H54 (cell line): ENCODE measurements around the gene PRR13.

Source experiments
- DNase-seq: peaks from one replicate; pipeline ENCODE4 v3.0.0; 2011; ENCODE audit warnings: low spot score, mixed read lengths; ENCODE audit not compliant: insufficient read length
- FAIRE-seq: peaks from 3 replicates; lab custom pipeline; 2011; peaks lifted over from hg19 to GRCh38; lab: Jason Lieb, UNC
- POLR2A ChIP-seq: IDR thresholded peaks from 2 replicates; pipeline ENCODE4 v1.6.1; 2011; ENCODE audit warnings: low read depth, mild to moderate bottlenecking, low read length

Gene PRR13

DNA sequence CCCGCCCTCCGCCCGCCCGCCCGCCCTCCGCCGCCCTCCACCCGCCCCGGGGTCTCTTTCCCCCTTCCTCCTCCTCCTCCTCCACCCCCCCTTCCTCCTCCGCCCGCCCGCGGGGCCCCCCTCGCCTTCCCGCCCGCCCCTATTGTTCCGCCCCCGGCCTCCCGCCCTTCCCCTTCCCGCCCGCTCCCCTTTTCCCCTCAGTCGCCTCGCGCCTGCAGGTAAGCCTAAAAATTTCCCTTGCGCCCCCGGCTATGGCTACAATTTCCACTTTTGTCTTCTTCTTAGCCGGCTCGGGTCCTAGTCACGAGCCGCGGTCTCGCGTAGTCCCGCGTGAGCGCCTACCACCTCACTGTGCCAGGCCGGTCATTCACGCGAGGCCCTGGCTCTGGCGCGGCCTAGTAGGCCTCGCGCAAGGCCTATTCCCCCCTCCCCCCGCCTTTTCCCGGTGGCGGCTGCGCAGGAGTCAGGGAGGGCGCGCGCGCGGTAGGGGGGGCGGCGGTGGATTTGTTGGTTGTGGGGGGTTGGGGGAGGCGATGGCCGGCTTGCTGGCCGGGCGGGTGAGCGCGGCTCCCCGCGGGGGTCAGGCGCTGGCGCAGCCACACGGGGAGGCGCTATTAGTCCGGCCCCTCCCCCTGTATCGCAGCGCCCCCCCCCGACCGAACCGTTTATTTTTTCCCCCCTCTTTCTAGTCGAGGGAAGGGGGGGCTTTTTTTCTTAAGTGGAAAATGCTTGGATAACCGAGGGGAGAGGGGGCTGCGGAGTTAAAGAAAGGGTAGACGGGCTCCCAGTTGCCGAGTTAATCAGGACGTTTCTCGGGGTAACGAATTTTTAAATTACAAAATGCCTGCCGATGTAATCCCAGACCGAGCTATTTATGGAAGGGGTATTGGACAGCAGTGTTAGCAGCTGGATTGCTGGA is 10.9 kb downstream of the PRR13 start:
- peak; percentile 23; the same call in 1 of the 2 replicates for TF ChIP-seq POLR2A
- DNase-seq (peak; percentile 76), FAIRE-seq (no peak)

DNA sequence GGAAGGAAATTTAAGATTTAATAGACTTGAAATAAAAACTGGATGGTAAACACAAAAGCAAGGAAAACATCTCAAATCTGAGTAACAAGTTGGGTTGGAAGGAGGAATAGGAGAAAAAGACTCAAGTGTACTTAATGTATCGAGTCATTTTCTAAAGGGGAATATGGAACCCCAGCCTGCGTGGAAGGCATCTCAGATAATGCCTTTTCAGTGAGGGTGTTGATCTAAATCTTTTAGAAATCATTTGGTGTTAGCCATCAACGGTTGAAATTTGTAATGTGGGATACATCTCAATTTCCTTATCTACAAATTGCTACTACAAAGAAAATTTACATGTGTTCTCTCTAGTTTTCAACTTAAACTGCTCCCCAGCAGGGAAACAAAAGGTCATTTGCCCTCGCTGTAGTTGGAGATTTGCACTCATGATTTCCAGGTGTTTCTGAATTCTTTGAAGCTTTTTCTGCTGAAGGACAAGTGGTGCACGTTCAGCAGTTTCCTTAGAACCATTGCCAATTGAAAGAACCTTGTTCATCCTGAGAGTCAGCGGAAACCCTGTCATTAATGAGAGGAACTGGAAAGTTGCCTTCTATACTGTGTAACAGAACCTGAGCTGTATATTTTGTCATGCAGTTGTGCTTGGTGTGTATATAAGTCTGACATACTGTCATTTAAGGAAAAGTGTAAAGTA is 12.6 kb downstream of the PRR13 start:
- TF ChIP-seq POLR2A: no peak
- FAIRE-seq (no peak), DNase-seq (no peak)

DNA sequence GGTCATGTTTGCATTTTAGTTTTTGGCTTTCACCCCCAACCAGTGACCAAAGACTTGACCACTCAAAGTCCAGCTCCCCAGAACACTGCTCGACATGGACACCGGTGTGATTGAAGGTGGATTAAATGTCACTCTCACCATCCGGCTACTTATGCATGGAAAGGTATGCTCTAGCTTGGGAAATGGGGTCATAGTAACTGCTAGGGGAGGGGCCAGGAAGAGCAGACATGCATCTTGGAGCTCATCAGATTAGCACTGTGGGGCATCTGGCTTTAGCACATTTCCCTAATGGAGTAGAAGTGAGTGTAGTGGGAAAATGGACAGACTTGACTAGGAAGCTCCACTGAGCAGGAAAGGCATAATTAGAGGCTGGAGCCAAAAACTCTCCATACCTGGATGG is 13.2 kb downstream of the PRR13 start:
- TF ChIP-seq POLR2A: no peak
- FAIRE-seq: no peak
- DNase-seq: no peak

DNA sequence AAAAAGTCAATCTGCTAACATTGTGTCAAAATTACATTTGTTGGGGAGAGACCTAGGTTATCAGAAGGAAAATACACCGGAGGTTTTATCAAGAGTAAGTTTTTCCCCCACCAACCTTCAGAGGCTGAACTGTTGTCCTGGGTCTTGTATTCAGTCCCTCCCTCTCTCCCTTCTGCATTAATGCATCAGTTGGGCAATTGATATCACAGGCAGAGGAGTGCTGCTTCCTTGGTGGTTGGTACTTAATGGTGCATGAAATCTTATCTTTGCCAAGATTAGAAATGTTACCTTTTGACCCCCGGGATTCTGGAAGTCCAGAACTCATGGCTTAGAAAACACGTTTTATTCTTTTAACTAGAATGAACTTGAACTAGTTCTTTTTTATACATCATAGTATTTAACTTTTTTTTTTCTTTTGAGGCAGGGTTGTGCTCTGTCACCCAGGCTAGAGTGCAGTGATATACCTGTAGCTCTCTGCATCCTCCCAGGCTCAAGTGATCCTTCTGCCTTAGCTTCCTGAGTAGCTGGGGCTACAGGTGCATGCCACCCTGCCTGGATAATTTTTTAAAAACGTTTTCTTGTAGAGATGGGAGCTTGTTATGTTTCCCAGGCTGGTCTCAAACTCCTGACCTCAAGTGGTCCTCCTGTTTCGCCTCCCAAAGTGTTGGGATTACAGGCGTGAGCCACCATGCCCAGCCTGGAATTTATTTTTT is 15.3 kb downstream of the PRR13 start:
- TF ChIP-seq POLR2A: no peak
- FAIRE-seq (no peak), DNase-seq (no peak)

DNA sequence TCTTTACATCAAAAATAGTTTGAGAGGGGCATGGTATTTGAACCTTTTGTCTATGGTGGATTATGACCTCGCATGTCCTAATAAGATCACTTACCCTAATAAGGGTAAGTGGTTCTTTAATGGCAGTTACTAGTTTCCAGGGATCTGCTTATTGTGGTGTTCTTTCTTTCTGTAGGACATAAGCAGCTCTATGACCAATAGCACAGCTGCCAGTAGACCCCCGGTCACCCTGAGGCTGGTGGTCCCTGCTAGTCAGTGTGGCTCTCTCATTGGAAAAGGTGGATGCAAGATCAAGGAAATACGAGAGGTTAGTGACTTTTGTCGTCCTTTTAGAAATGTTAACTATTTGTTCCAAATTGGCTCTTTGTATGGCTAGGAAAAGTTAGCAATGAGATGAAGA is 17.6 kb downstream of the PRR13 start:
- no peak for DNase-seq
- no peak for FAIRE-seq
- TF ChIP-seq POLR2A: no peak

DNA sequence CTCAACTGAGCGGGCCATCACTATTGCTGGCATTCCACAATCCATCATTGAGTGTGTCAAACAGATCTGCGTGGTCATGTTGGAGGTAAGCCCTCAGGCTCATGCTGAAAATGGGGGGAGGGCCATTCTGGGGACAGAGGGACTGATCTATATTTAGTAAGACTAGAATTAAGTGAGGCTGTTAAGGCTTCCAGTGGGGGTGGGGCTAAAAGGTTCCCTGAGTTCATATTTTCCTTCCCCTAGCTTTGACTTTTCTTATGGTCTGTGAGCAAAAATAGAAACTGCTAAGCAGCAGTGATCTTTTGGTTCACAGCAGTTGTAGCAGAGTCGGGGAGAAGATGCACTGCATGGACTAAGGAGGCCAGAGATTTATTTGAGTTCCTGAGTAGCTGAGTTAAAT is 19.5 kb downstream of the PRR13 start:
- DNase-seq (no peak), FAIRE-seq (no peak)
- no peak for TF ChIP-seq POLR2A

DNA sequence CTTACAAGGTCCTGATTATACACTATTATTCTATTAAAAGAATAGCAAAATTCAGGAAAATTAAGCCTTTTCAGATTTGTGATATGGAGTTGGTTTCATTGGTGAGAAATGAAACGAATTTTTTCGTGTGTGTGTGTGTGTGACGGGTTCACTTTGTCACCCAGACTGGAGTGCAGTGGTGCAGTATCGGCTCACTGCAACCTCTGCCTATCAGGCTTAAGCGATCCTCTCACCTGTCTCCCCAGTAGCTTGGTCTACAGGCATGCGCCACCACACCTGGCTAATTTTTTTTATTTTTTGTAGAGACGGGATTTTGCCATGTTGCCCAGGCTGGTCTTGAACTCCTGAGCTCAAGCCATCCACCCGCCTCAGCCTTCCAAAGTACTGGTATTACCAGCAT is 20.1 kb downstream of the PRR13 start:
- FAIRE-seq (no peak), DNase-seq (no peak)
- no peak for TF ChIP-seq POLR2A

DNA sequence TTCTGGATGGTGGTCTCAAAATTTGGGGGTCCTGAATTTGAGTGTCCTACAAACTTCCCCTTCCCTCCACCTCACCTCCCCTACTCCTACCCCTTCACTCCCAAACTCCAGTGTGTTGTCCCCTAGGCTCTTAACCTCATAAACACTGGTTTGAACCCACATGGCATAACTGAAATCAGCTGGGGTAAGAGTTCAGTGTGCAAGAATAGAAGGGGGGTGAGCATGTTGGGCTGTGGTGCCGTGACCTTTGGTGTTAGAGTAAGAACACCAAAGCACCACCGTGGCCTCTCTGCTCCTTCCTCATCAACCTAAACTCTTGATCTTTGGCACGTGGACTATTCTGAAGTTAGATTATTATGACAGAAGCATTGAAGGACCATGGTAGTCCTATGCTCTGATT is 21.4 kb downstream of the PRR13 start:
- FAIRE-seq (no peak), DNase-seq (no peak)
- TF ChIP-seq POLR2A: no peak

DNA sequence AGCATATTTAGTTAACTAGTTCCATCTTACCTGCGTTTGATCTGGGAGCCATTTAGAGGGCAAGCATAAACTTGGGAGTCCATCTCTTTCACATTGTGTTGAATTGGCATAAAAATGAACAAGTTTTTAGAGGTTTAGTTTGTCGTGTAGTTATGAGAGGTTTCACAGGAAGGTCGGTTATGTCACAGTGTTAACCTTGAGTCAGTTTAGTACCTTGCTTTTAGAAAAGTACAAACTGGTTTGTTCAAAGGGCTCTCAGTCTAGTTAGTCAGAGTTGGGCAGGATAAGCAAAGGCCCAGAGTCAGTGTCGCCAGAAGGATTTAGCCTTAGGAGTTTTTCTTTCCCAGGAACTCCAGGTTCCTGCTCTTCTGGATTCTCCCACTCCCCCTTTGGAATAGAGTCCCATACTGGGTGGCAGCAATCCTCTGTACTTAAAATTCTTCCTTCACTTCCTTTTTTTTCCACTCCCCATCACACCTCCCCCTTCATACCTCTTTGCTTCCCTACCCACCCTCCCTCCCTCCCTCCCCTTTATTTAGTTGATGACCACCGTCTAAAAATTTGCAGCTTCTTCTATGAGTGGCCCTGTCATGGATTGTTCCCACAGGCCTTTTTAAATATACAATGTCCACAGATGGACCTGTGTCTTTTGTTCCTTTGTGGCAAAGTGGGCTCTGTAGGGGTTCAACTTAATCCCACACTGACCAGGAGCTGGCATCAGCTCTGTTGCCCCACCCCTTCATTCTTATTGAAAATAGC is 22.4 kb downstream of the PRR13 start:
- FAIRE-seq (no peak), DNase-seq (no peak)
- no peak for TF ChIP-seq POLR2A

DNA sequence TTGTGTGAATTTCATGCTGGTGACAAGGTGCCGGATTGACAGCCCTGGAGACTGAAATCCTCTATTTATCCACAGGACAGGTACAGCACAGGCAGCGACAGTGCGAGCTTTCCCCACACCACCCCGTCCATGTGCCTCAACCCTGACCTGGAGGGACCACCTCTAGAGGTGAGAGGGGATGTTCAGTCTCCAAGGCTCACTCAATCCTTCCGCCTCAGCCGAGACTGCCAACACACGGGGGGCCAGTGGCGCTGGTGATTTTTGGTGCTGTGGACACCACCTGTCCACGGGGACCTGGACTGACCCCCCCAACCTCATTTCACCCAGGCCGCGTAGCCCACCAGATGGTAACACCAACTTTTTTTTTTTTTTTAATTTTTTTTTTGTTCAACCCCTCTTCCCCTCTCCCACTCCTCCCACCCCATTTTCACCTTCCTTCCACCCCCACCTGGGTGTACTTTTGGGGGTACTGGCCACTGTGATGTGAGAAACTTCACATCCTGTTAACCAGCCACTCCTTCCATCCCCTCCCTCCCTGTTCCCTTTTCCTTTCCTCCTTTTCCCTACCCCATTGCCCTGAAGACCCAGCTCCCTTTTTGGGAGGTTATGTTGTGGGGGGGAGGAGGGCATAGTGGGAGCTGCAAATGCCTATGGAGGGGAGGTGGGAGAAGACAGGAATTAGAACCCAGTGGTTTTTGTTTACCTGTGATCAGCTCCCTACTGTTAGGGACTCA is 23.3 kb downstream of the PRR13 start:
- FAIRE-seq: no peak
- TF ChIP-seq POLR2A: no peak
- no peak for DNase-seq

DNA sequence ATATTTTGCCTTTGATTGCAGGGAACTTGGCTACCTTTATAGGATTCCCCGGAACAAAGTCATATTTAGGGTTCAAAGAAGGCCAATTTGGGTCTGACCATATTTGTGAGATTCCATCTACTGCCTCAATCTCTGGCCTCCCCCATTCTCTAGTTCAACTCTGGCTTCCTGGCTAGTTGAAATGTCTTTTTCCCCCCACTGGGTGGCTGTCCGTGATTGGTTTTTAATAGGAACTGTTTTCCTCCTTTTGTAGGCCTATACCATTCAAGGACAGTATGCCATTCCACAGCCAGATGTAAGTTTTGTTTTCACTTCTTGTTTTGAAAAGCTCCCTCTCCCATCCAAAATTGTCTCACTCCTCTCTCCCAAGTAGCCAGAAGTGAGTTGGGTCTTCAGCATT is 24.1 kb downstream of the PRR13 start:
- FAIRE-seq: no peak
- no peak for TF ChIP-seq POLR2A
- DNase-seq: no peak

DNA sequence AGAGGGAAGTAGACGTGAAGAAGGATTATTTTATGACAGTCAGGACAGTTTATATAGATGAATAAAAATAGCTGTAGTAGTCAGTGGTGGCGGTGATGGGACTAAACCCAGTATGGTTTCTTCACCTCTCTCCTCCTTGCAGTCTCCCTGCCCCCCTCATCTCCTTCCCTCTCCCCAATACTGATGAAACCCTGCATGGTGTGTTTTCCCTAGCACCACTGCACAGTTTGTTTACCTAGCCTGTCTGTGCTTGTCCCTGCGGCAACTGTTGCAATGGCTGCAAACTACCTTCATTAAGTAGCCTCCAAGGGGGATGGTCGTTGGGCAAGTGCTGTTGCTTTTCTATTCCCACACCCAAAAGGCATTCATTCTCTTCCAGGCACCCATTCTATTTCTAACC is 25.1 kb downstream of the PRR13 start:
- DNase-seq: no peak

DNA sequence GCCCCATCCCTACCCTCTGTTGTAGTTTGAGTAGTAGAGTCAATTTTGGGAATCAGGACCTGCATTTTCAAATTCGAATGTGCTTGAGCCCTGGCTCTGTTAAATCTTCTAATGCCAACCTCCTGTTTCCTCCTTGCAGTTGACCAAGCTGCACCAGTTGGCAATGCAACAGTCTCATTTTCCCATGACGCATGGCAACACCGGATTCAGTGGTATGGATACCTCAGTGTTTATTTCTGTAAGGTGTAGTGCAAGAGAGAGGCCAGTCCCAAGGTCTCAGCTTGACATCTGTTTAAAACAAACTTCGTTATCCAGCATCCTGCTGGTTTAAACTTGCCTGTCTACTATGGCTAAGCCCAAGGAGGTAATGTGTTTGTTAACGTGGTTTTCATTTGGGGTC is 25.5 kb downstream of the PRR13 start:
- no peak for TF ChIP-seq POLR2A
- FAIRE-seq (no peak), DNase-seq (no peak)

More for the DNA sequence above, 25.1 kb downstream of the PRR13 start:
- TF ChIP-seq POLR2A: no peak
- no peak for FAIRE-seq
